ACC112 (cell line): Measurements from ENCODE around the gene GOLT1A.

Source experiments
- H2AFZ ChIP-seq: fragments of 200-600 bp; sonication (generic); one replicate; pipeline ENCODE4 v1.6.0; 2017; ENCODE audit warnings: antibody characterized with exemption, low read length; ENCODE audit not compliant: unreplicated experiment
- H3K27ac ChIP-seq: fragments of 200-600 bp; sonication (generic); 2 replicates; pipeline ENCODE4 v1.5.1; 2014; ENCODE audit warnings: low read depth, mild to moderate bottlenecking, antibody characterized with exemption, low read length, moderate library complexity
- H3K27me3 ChIP-seq: fragments of 200-600 bp; sonication (generic); 2 replicates; pipeline ENCODE4 v1.6.1; 2014; ENCODE audit warnings: mild to moderate bottlenecking, antibody characterized with exemption, low read length, moderate library complexity, mixed read lengths; ENCODE audit not compliant: insufficient read depth
- H3K36me3 ChIP-seq: fragments of 200-600 bp; sonication (generic); 2 replicates; pipeline ENCODE4 v1.6.1; 2016; ENCODE audit warnings: mild to moderate bottlenecking, antibody characterized with exemption, low read length, moderate library complexity, mixed read lengths; ENCODE audit not compliant: insufficient read depth
- H3K4me1 ChIP-seq: fragments of 200-600 bp; sonication (generic); one replicate; pipeline ENCODE4 v1.6.1; 2016; ENCODE audit warnings: low read length, mixed read lengths; ENCODE audit not compliant: insufficient read depth, unreplicated experiment, control insufficient read depth
- H3K4me3 ChIP-seq: fragments of 200-600 bp; sonication (generic); 2 replicates; pipeline ENCODE4 v1.5.1; 2014; ENCODE audit warnings: mild to moderate bottlenecking, low read depth, low read length
- H3K79me2 ChIP-seq: fragments of 200-600 bp; sonication (generic); one replicate; pipeline ENCODE4 v1.6.0; 2016; ENCODE audit warnings: low read length; ENCODE audit not compliant: control insufficient read depth, unreplicated experiment, insufficient read depth

The GOLT1A gene

DNA sequence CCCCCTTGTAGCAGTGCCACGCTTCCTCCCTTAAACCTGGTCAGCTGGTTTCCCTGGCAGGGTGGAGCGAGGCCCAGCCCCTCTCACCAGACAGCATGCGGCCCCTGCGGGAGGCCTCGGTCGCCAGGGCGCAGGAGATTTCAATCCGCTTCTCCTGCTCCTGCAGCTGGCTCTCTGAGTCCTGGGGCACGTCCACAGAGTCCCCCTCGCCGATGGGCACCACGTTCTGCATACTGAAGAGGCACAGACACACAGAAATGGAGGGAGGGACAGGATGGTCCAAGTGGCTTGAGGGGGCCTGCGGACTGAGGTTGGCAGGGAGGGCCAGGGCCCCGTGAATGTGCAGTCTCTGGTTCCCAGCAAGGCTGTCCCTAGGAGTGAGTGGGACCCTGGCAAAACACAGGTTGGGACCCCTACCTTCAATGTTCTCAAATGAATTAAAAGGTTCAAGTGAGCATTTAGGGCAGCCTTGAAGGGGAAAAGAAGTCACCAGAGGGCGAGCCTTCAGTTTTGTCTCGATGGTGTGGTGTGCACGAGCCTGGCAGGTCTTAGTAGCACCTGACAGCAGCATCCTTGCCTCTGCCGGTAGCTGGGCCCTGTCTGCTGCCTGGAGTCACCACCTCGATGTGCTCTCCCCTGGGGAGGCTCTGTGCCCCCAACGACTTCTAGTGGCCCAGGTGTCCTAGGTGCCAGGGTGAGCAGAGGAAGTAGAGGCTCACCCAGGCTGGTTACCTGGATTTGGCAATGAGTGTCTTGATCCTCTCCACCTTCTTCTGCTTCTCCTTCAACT is 14.4 kb upstream of the GOLT1A start:
- Histone ChIP-seq H3K79me2 (no peaks in the 10 kb centered on the region), H3K4me3 (no peak overlapping the region), H3K4me1 (no peaks in the 10 kb centered on the region), H2AFZ (no peak overlapping the region), H3K27me3 (peaks cover 8% of the 10 kb centered on the region; the same call in 1 of the 2 replicates), H3K27ac (no peak overlapping the region), H3K36me3 (no peaks in the 10 kb centered on the region)

DNA sequence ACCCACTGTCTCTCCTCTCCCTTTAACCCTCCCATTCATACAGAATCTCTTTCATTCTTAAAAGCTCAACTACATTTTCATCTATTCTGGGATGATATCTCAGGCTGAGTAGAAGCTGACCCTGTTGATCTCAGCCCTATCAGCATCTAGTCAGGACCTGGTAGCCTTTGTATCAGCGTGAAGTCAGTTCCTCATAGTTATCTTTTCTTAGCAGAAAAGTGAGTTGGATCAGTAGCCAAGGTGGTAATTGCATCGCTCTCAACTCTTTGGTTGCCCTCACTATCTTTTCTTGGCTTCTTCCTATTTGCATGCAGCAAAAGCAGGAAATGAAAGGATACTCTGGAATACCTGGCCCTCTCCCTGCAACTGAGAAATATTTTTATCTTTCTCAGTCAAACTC is 13.6 kb upstream of the GOLT1A start:
- Histone ChIP-seq H3K36me3 (no peaks in the 10 kb centered on the region), H3K27ac (no peak overlapping the region), H2AFZ (no peak overlapping the region), H3K79me2 (no peaks in the 10 kb centered on the region), H3K27me3 (peaks cover 12% of the 10 kb centered on the region; the same call in 1 of the 2 replicates), H3K4me1 (no peaks in the 10 kb centered on the region), H3K4me3 (no peak overlapping the region)

DNA sequence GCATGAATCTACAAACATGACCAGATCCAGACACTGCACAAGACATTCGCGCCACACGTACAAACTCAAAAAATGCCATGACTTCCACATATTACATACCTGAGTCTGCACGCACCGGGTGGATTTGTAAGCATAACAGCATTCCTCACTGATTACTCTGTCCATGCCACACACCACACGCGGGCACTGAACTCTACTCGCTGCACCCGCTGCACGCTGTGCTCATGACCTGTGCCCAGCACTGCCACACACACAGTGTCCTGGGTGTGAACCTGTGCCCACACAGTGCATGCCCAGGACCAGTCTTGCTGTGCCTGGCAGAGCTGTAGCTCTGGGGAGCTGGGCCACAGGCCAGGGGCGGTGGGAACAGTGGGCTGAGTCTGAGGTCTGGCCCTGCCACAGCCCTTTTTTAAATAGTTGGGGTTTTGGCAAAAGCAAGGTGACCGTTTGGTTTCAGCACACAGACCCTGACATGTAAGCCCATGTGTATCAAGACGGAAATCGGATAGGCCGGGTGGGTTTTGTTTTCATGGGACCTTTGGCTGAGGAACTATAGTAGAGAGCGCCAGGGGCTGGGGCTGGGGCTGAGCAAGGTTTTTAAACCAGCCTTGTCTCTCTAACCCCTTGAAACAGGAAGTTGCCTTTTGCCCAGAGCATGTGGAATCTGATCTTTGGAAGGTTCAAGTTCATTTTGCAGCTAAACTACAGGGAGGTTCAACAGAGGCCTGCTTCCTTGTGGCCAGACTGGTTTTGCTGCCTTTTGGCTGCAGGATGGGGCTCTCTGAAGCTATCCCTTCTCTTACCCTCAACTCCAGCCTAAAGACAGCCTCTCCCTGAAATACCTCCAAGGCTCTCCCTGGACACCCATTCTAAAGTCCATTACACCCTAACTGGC is 12.3 kb upstream of the GOLT1A start:
- Histone ChIP-seq H3K27me3 (peaks cover 16% of the 10 kb centered on the region; the same call in 1 of the 2 replicates), H3K79me2 (no peaks in the 10 kb centered on the region), H3K36me3 (no peaks in the 10 kb centered on the region), H3K4me1 (no peaks in the 10 kb centered on the region), H3K27ac (no peak overlapping the region), H3K4me3 (no peak overlapping the region), H2AFZ (no peak overlapping the region)

DNA sequence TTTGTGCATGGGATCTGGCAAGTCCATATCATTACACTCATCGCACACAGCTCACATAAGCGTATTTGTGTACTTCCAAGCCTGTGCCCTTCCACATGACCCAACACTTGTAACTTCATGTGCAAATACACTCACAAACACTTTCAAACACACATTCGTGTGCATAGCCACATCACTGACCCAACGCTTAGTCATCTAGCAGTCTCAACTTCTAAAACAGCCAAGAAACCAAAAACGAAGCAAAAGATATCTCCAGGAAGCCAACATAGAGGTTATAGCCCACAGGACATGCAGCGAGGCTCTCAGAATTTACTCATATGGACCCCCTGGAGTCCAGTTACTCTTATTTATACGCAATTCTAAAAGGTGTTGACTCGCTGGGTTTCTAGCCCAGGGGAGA is 10.9 kb upstream of the GOLT1A start:
- Histone ChIP-seq H2AFZ (no peak overlapping the region), H3K36me3 (no peaks in the 10 kb centered on the region), H3K4me3 (no peak overlapping the region), H3K79me2 (no peaks in the 10 kb centered on the region), H3K27ac (no peak overlapping the region), H3K4me1 (no peaks in the 10 kb centered on the region), H3K27me3 (0 out of 2 replicates have a peak, but pooled peaks cover 12% of the 10 kb centered on the region)

DNA sequence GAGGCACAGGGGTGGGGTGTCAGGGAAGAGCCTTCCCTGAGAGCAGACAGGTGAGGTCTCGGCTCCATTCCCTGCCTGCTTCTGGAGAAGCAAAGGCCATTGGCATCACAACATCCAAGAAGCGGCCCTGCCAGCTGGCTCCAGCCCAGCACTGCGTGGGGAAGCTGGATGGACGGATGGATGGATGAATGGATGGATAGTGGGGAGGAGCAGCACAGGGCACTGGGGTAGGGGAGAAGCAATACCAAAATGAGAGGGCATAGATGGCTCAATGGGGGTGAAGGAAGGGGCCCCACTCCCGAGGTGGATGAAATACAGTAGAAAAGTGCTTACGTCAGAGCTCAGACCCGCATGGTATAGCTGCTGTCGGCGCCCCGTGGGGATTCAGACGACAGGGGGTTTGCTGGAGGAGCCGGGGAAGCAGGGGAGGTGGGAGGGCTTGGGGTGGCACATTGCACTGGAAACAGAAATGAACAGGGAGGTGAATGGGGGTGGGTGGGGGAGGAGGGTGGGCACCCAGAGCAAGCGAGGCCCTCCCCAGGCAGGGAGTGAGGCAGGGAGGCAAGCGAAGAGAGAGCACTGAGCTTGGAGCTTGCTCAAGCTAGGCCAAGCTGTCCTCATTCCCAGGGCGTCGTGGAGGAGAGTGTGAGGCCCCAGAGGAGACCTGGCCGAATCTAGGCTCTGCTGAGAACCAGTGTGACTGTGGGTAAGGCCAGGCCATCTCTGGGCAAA is 9.5 kb upstream of the GOLT1A start:
- no peaks in the 10 kb centered on the region for H3K79me2 ChIP-seq
- no peak overlapping the region for H2AFZ ChIP-seq

DNA sequence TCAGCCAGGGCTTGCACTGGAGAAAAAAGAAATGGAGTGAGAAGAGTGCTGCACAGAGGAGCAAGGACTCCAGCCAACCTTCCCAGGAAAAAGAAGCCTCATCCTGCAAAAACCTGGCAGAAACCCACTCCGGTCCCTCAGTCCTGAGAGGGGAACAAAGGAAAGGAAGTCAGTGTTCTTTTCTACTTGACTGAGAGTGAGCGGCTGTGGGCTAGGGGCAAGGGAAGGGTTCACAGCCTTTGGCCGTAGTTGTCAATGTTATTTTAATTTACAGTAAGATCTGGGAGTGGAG is 8.9 kb upstream of the GOLT1A start:
- H2AFZ ChIP-seq, result no peak overlapping the region
- no peaks in the 10 kb centered on the region for H3K79me2 ChIP-seq
- no peak overlapping the region for H3K4me3 ChIP-seq
- H3K27me3 ChIP-seq, result 0 out of 2 replicates have a peak, but pooled peaks cover 12% of the 10 kb centered on the region
- H3K36me3 ChIP-seq, result no peaks in the 10 kb centered on the region
- no peaks in the 10 kb centered on the region for H3K4me1 ChIP-seq
- H3K27ac ChIP-seq, result no peak overlapping the region

More for the DNA sequence above, 9.5 kb upstream of the GOLT1A start:
- no peak overlapping the region for H3K4me3 ChIP-seq
- 0 out of 2 replicates have a peak, but pooled peaks cover 12% of the 10 kb centered on the region for H3K27me3 ChIP-seq
- H3K36me3 ChIP-seq, result no peaks in the 10 kb centered on the region
- H3K27ac ChIP-seq, result no peak overlapping the region
- H3K4me1 ChIP-seq, result no peaks in the 10 kb centered on the region

DNA sequence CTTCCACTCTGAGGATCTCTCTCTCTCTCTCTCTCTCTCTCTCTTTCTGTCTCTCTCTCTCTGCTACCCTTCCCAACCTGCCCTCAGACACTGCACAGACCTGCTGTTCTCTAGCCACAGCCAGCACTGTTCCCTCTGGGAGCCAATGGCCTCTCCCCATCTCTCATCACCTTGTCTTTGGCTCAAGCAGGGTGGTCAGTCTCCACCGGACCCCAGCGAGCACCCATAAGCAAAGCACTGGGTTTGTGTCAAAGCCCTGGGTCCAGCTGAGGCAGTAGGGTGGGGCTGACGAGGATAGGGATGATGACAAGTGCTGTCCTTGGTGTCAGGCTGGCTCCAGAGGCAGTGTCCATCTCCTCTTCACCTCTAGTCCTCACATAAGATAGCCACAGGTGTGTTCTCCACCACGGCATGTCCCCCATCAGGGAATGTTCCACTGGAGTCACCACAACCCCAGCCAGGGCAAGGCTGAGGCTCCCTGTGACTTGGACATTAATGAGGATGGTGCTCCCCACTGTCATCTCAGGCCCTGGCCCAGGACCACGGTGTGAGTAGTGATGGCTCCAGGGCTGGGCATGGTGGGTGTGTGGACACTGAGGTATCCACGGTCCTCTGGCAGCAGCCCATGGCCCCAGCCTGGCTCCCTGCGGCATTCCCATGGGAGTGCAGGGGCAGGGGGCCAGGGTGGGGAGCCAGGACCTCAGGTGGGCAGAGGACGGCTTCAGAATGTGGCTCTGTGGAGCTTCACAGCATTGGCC is 8.4 kb upstream of the GOLT1A start:
- H3K36me3 ChIP-seq, result no peaks in the 10 kb centered on the region
- H3K4me3 ChIP-seq, result no peak overlapping the region
- 0 out of 2 replicates have a peak, but pooled peaks cover 12% of the 10 kb centered on the region for H3K27me3 ChIP-seq
- H3K4me1 ChIP-seq, result no peaks in the 10 kb centered on the region
- no peaks in the 10 kb centered on the region for H3K79me2 ChIP-seq
- no peak overlapping the region for H3K27ac ChIP-seq
- H2AFZ ChIP-seq, result no peak overlapping the region

DNA sequence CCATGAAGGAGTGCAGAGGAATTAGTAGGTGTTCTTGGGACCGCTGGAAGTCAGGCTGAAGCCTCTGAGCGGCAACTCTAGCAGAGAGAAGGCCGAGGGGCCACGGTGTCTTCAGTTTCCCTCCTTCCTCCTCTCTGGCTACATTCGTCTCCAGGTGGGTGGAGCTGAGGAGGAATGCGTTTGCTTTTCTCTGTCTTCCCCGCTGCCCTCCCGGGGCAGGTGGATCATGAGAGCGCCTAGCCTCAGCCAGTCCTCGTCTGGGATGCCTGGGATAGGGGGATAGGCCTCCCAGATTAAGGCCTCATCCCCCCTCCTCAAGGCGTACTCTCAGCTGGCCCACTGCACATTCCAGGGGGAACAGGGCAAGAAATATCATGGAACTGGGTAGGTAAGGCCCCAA is 7.5 kb upstream of the GOLT1A start:
- H3K4me1 ChIP-seq, result no peaks in the 10 kb centered on the region

DNA sequence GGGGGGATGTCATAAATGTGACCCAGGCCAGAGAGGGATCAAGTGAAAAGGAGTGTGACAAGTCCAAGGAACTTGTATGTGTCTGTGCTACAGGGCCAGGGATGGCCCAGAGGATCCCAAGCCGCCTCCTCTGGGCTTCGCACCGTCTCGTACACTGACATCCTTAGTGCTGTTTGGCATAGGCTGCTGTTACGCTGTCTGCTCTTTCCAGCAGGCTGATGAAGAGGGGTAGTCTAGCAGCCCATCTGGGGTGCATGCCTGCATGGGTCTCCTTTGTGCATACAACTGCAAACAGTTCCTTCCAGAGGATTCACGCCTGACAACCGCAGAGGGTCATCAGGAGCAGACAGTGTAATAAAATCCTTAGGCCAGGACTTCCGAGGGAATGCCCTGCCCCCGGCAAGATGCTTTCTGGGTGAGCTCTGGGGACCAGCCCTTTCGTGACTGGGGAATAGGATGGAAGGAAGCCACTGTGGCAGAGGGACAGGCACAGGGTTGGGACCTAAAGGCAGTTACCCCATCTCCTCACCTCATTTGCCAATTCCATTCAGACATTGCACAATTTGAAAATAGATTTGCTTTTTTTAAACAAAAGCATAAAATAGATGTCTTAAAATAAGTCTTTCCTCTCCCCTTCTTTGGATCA is 6.3 kb upstream of the GOLT1A start:
- Histone ChIP-seq H3K4me1 (no peaks in the 10 kb centered on the region), H3K79me2 (no peaks in the 10 kb centered on the region), H3K4me3 (no peak overlapping the region), H3K27me3 (peaks cover 17% of the 10 kb centered on the region), H3K27ac (no peak overlapping the region), H2AFZ (no peak overlapping the region), H3K36me3 (no peaks in the 10 kb centered on the region)

More for the DNA sequence above, 7.5 kb upstream of the GOLT1A start:
- H3K27me3 ChIP-seq, result peaks cover 14% of the 10 kb centered on the region
- H3K36me3 ChIP-seq, result no peaks in the 10 kb centered on the region
- H2AFZ ChIP-seq, result no peak overlapping the region
- no peak overlapping the region for H3K27ac ChIP-seq
- no peak overlapping the region for H3K4me3 ChIP-seq
- H3K79me2 ChIP-seq, result no peaks in the 10 kb centered on the region
